Sigmoid colon (tissue), 4 donors: ENCODE results near the gene IZUMO1.

Experiments
- CTCF ChIP-seq, 4 experiments: fragments of 450-650 bp in 3 of 4; fragments of 200-600 bp in 1 of 4; IDR thresholded peaks; one replicate each; pipeline ENCODE4 v1.5.1; 2016 to 2019; ENCODE audit warnings: antibody characterized with exemption in 4 of 4, mild to moderate bottlenecking in 3 of 4, moderate library complexity in 2 of 4
- POLR2AphosphoS5 ChIP-seq, 4 donors: sonication (generic); formaldehyde crosslinking; IDR thresholded peaks; one replicate each; pipeline ENCODE4 v1.6.1; 2017; ENCODE audit warnings: antibody characterized with exemption in 4 of 4

DNA sequence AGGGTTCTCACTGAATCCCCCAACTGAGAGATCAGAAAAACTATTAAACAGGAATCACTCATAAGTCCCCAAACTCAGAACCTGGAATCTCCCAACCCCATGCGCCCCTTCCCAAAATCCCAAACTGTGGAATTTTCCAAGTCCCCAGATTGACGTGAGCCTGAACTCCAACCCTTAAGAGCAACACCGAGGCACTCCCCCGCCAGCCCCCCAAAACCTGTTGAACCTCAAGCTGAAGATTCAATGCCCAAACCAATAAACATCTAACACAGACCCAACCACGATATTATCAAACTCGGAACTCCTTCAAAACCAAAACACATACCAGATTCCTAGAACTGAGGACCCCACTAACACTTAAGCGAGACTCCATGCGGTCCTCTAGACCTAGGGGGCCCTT lies 599 bp downstream of the IZUMO1 start:
- no peak for TF ChIP-seq CTCF (IDR thresholded peaks at IDR 0.05)
- no peak for TF ChIP-seq POLR2AphosphoS5 (IDR thresholded peaks at IDR 0.05)
